ENCODE measurements around the gene GCLC. TPM values are rescaled to one million over a fixed set of nuclear protein-coding genes. Genes with fewer than 3 reads are reported as not detected.

Gene GCLC
- total and polyA plus RNA-seq, 9 of the 15 experiments (the other 6 are each of a cell fraction or from before 2014, with no cell fraction given): 3.9 to 20.0 (median 9.4) TPM

- in situ Hi-C loops (cut with MboI) (no loop called here), intact Hi-C loops (cut with micrococcal nuclease) (no loop called here)
- POLR2A ChIA-PET: interaction anchor here (1.4 kb wide), 1 partner anchor 8 kb away, joined by 4 read pairs; no protein-coding TSS in a partner anchor
- no peaks in the 10 kb centered on the region for H3K36me3 ChIP-seq (ENCODE audit: control insufficient read depth, insufficient read depth, low read length)
- H3K79me2 ChIP-seq (ENCODE audit: control insufficient read depth, insufficient read depth, low read length): no peaks in the 10 kb centered on the region
- CTCF ChIA-PET (ENCODE audit: low intra/inter-chr PET ratio): no interaction called here
- H3K4me3 ChIP-seq: no peak overlapping the region
- TF ChIP-seq, protein P1, sequence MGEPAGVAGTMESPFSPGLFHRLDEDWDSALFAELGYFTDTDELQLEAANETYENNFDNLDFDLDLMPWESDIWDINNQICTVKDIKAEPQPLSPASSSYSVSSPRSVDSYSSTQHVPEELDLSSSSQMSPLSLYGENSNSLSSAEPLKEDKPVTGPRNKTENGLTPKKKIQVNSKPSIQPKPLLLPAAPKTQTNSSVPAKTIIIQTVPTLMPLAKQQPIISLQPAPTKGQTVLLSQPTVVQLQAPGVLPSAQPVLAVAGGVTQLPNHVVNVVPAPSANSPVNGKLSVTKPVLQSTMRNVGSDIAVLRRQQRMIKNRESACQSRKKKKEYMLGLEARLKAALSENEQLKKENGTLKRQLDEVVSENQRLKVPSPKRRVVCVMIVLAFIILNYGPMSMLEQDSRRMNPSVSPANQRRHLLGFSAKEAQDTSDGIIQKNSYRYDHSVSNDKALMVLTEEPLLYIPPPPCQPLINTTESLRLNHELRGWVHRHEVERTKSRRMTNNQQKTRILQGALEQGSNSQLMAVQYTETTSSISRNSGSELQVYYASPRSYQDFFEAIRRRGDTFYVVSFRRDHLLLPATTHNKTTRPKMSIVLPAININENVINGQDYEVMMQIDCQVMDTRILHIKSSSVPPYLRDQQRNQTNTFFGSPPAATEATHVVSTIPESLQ (CRISPR knock-in tag; IDR thresholded peaks at IDR 0.05): no peak
- TF ChIP-seq TEAD4 (IDR thresholded peaks at IDR 0.05; ENCODE audit: low read length) (no peak), TEAD4 (CRISPR knock-in tag; IDR thresholded peaks at IDR 0.05; ENCODE audit: borderline replicate concordance) (no peak), HNRNPK (IDR thresholded peaks at IDR 0.05; ENCODE audit: low read depth, low read length, poor library complexity, severe bottlenecking) (no peak), ERF (CRISPR knock-in tag; IDR thresholded peaks at IDR 0.05) (no peak), ZNF121 (CRISPR knock-in tag; conservative IDR thresholded peaks at IDR 0.05) (no peak), STAT6 (CRISPR knock-in tag; IDR thresholded peaks at IDR 0.05) (no peak)
- TF ChIP-seq, protein P2, sequence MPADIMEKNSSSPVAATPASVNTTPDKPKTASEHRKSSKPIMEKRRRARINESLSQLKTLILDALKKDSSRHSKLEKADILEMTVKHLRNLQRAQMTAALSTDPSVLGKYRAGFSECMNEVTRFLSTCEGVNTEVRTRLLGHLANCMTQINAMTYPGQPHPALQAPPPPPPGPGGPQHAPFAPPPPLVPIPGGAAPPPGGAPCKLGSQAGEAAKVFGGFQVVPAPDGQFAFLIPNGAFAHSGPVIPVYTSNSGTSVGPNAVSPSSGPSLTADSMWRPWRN (IDR thresholded peaks at IDR 0.05; ENCODE audit: low read depth): no peak
- DNase-seq (ENCODE audit: extremely low read depth in 1 of 4, low spot score in 3 of 4) (no peak), FAIRE-seq (no peak), ATAC-seq (no peak)
- no peaks in the 10 kb centered on the region; a peak in 1 of 5 replicates for H3K4me1 ChIP-seq (replicated peaks in 1 of 2; ENCODE audit: control insufficient read depth in 2 of 2, insufficient read depth in 2 of 2, low read length in 2 of 2)
- no peak overlapping the region for H2AFZ ChIP-seq (ENCODE audit: low read depth, low read length)
- H3K9me3 ChIP-seq (replicated peaks; ENCODE audit: control insufficient read depth, insufficient read depth, low read depth, low read length): no peaks in the 10 kb centered on the region
- no TSS peak for BruUV-seq (replicated peaks)
- H3K27ac ChIP-seq (ENCODE audit: extremely low read depth, low read depth, low read length): no peak overlapping the region
- no peaks in the 10 kb centered on the region for H4K20me1 ChIP-seq (replicated peaks; ENCODE audit: control insufficient read depth, insufficient read depth, low read length)
- 13% methylated on average over 1 of the region's 1 CpG for WGBS (ENCODE audit: insufficient coverage, low coverage, missing lambda C conversion rate)
- H3K9me1 ChIP-seq (ENCODE audit: control insufficient read depth, insufficient read depth, low read length): no peaks in the 10 kb centered on the region
- H3K9ac ChIP-seq (ENCODE audit: insufficient read depth in 1 of 2, low read depth in 2 of 2, low read length in 2 of 2): no peak overlapping the region
- H3K27me3 ChIP-seq (ENCODE audit: control insufficient read depth in 2 of 2, insufficient read depth in 2 of 2, low read length in 2 of 2): peaks cover 2 to 10% of the 10 kb centered on the region in 2 experiments; a peak in 2 of 5 replicates
- no peak overlapping the region for H3K4me2 ChIP-seq (ENCODE audit: insufficient read depth, low read length)
Measured at GRCh38 chr6:53587291-53587690, 42.4 kb upstream of the GCLC start.

Data from K562 (cell line).